ENCODE results near the gene ICA1. TPM values are rescaled to one million over a fixed set of nuclear protein-coding genes. Genes with fewer than 3 reads are reported as not detected.
A peak's percentile ranks its signal among the peaks of the same experiment; 100 is the strongest.
"Not testable (repeated sequence)": the region's sequence is repeated elsewhere in the genome, so short reads cannot be mapped to it uniquely, and the experiment has no call there.

ICA1 gene
- total RNA-seq, 6 donors from 2014 or later: 19.3 to 85.4 (median 44.6) TPM

- 95 to 96% methylated on average over 15 of the region's 16 CpGs for WGBS, 2 donors
- no peak overlapping the region for H3K27ac ChIP-seq
Observed at GRCh38 chr7:8303904-8304528, 42.0 kb upstream of the ICA1 start.

GRCh38 chr7:8297023-8297422 is 35.1 kb upstream of the ICA1 start:
- H3K9me3 ChIP-seq; H3K4me3 ChIP-seq; H3K36me3 ChIP-seq; DNase-seq; ATAC-seq (ENCODE audit: low FRiP score in 2 of 2); H3K4me1 ChIP-seq; H3K27ac ChIP-seq; H3K27me3 ChIP-seq: not testable (repeated sequence)
- 95% methylated on average over 7 of the region's 7 CpGs for WGBS, 2 donors

More at GRCh38 chr7:8303904-8304528, 42.0 kb upstream of the ICA1 start:
- Histone ChIP-seq H3K27me3 (no peaks in the 10 kb centered on the region), H3K36me3 (no peaks in the 10 kb centered on the region), H3K4me1 (no peaks in the 10 kb centered on the region), H3K4me3 (no peak overlapping the region), H3K9me3 (no peaks in the 10 kb centered on the region)
- DNase-seq (no peak), ATAC-seq (ENCODE audit: low FRiP score in 2 of 2) (no peak)
- no peak for TF ChIP-seq EP300 (IDR thresholded peaks at IDR 0.05)
- no peak for TF ChIP-seq POLR2AphosphoS5 (IDR thresholded peaks at IDR 0.05)
- TF ChIP-seq POLR2A (IDR thresholded peaks at IDR 0.05): no peak
- TF ChIP-seq CTCF (IDR thresholded peaks at IDR 0.05): no peak

GRCh38 chr7:8296362-8296659 is 34.3 kb upstream of the ICA1 start:
- 88 to 98% methylated on average over 1 of the region's 1 CpG for WGBS, 2 donors
- TF ChIP-seq POLR2AphosphoS5 (IDR thresholded peaks at IDR 0.05) (no peak), POLR2A (IDR thresholded peaks at IDR 0.05) (no peak), CTCF (IDR thresholded peaks at IDR 0.05) (peak in 1 of 6 experiments; percentile 29), EP300 (IDR thresholded peaks at IDR 0.05) (no peak)

GRCh38 chr7:8295638-8296361 is 33.8 kb upstream of the ICA1 start:
- no peaks in the 10 kb centered on the region for H3K36me3 ChIP-seq
- peaks cover 0 to 6% (median 2%) of the 10 kb centered on the region in 4 donors for H3K4me1 ChIP-seq
- DNase-seq: peak in 1 of 2 donors; percentile 30
- ATAC-seq (ENCODE audit: low FRiP score in 2 of 2): peak; percentile 85 to 92
- H3K9me3 ChIP-seq: no peaks in the 10 kb centered on the region
- no peak overlapping the region for H3K27ac ChIP-seq
- H3K4me3 ChIP-seq: no peak overlapping the region
- 40 to 43% methylated on average over 6 of the region's 6 CpGs for WGBS, 2 donors
- TF ChIP-seq POLR2A (IDR thresholded peaks at IDR 0.05): no peak
- TF ChIP-seq CTCF (IDR thresholded peaks at IDR 0.05): peak; percentile 71 to 90 (median 80)
- TF ChIP-seq POLR2AphosphoS5 (IDR thresholded peaks at IDR 0.05): no peak
- H3K27me3 ChIP-seq: no peaks in the 10 kb centered on the region

More at GRCh38 chr7:8296362-8296659, 34.3 kb upstream of the ICA1 start:
- Histone ChIP-seq H3K27me3 (no peaks in the 10 kb centered on the region), H3K9me3 (no peaks in the 10 kb centered on the region), H3K4me3 (no peak overlapping the region), H3K27ac (no peak overlapping the region), H3K36me3 (no peaks in the 10 kb centered on the region), H3K4me1 (peaks cover 0 to 3% (median 0%) of the 10 kb centered on the region in 4 donors)
- no peak for DNase-seq
- ATAC-seq (ENCODE audit: low FRiP score in 2 of 2): no peak

- H3K27me3 ChIP-seq: no peaks in the 10 kb centered on the region
- no peak for TF ChIP-seq POLR2AphosphoS5 (IDR thresholded peaks at IDR 0.05)
- TF ChIP-seq CTCF (IDR thresholded peaks at IDR 0.05): no peak
- TF ChIP-seq POLR2A (IDR thresholded peaks at IDR 0.05): no peak
- TF ChIP-seq EP300 (IDR thresholded peaks at IDR 0.05): no peak
- DNase-seq (no peak), ATAC-seq (ENCODE audit: low FRiP score in 2 of 2) (no peak)
- WGBS, 2 donors: 93% methylated on average over 3 of the region's 3 CpGs
- H3K4me3 ChIP-seq: no peak overlapping the region
- H3K4me1 ChIP-seq: peaks cover 0 to 6% (median 3%) of the 10 kb centered on the region in 4 donors
- H3K27ac ChIP-seq: no peak overlapping the region
- H3K9me3 ChIP-seq: no peaks in the 10 kb centered on the region
- no peaks in the 10 kb centered on the region for H3K36me3 ChIP-seq
Observed at GRCh38 chr7:8291397-8292141, 29.6 kb upstream of the ICA1 start.
